ENCODE measurements around the gene MKKS. TPM values are rescaled to one million over a fixed set of nuclear protein-coding genes. Genes with fewer than 3 reads are reported as not detected.
A peak's percentile ranks its signal among the peaks of the same experiment; 100 is the strongest.

Gene MKKS
- total and polyA plus RNA-seq, 2 experiments from 2014 or later = 15.0 to 17.4 TPM

DNA sequence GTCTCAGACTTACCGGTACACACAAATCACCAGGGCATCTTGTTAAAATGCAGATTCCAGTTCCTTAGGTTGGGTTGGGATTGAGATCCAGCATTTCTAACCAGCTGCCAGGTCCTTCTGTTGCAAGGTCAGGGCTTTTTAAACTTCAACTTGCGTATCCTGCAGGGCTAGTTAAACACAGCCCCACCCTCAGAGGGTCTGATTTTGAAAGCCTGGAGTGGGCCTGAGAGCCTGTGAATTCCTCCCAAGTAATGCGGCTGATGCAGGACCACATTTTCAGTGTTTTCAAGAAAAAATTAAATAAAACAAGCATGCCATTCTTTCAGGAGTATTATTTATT lies 65.3 kb downstream of the MKKS start:
- no peaks in the 10 kb centered on the region for H3K27me3 ChIP-seq
- WGBS (ENCODE audit: low lambda C conversion rate, missing lambda C conversion rate) = 79% methylated on average over 3 of the region's 3 CpGs
- H3K79me2 ChIP-seq = no peaks in the 10 kb centered on the region
- H3K27ac ChIP-seq = no peak overlapping the region
- no peak overlapping the region for H2AFZ ChIP-seq
- H4K20me1 ChIP-seq (ENCODE audit: insufficient read depth, poor library complexity, severe bottlenecking) = no peaks in the 10 kb centered on the region
- DNase-seq (ENCODE audit: low spot score) = no peak
- peak overlapping the region; percentile 35 for H3K4me2 ChIP-seq
- TF ChIP-seq, protein P1, sequence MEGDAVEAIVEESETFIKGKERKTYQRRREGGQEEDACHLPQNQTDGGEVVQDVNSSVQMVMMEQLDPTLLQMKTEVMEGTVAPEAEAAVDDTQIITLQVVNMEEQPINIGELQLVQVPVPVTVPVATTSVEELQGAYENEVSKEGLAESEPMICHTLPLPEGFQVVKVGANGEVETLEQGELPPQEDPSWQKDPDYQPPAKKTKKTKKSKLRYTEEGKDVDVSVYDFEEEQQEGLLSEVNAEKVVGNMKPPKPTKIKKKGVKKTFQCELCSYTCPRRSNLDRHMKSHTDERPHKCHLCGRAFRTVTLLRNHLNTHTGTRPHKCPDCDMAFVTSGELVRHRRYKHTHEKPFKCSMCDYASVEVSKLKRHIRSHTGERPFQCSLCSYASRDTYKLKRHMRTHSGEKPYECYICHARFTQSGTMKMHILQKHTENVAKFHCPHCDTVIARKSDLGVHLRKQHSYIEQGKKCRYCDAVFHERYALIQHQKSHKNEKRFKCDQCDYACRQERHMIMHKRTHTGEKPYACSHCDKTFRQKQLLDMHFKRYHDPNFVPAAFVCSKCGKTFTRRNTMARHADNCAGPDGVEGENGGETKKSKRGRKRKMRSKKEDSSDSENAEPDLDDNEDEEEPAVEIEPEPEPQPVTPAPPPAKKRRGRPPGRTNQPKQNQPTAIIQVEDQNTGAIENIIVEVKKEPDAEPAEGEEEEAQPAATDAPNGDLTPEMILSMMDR (IDR thresholded peaks at IDR 0.05; ENCODE audit: poor library complexity) = no peak
- no peak for TF ChIP-seq EZH2 (IDR thresholded peaks at IDR 0.05; ENCODE audit: borderline replicate concordance)
- TF ChIP-seq EZH2phosphoT487 (IDR thresholded peaks at IDR 0.05; ENCODE audit: low read depth, severe bottlenecking, unreplicated experiment) = no peak
- no peak overlapping the region for H3K4me3 ChIP-seq
- H3K4me1 ChIP-seq (ENCODE audit: insufficient read depth) = peaks cover 13% of the 10 kb centered on the region
- H3K36me3 ChIP-seq (replicated peaks; ENCODE audit: insufficient read depth, low read depth) = no peaks in the 10 kb centered on the region
- no peaks in the 10 kb centered on the region for H3K9me2 ChIP-seq (replicated peaks; ENCODE audit: insufficient read depth)
- no peaks in the 10 kb centered on the region for H3K9me3 ChIP-seq (ENCODE audit: low read depth)

DNA sequence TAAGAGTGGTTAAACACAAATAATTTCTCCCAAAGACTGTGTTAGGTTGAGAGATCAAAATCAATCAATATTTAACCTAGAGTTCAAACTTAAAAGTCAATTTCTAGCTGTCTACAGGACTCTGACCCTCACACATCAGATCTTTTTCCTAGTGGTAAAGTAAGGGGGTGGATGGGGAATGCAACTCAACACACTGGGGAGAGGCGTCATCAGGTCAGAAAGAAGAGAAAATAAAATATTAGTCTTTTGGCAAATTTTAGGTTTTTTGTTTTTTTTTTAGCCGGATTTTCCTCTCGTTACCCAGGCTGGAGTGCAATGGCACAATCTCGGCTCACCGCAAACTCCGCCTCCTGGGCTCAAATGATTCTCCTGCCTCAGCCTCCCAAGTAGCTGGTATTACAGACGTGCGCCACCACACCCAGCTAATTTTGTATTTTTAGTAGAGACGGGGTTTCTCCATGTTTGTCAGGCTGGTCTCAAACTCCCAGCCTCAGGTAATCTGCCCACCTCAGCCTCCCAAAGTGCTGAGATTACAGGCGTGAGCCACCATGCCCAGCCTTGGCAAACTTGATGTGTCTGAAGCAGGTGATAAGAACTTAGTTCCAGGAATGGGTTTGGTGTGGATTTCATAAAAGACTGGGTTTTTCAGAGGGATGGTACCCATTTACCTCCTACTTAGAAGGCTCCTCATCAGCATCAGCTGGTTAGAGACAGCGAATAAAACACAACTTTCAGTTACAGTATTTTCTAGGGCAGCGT lies 65.9 kb downstream of the MKKS start:
- Histone ChIP-seq H3K79me2 (no peaks in the 10 kb centered on the region), H3K27ac (no peak overlapping the region), H3K9me3 (ENCODE audit: low read depth) (no peaks in the 10 kb centered on the region), H3K9me2 (replicated peaks; ENCODE audit: insufficient read depth) (no peaks in the 10 kb centered on the region), H3K4me1 (ENCODE audit: insufficient read depth) (peaks cover 13% of the 10 kb centered on the region), H4K20me1 (ENCODE audit: insufficient read depth, poor library complexity, severe bottlenecking) (no peaks in the 10 kb centered on the region), H3K27me3 (no peaks in the 10 kb centered on the region), H3K4me3 (no peak overlapping the region), H3K36me3 (replicated peaks; ENCODE audit: insufficient read depth, low read depth) (no peaks in the 10 kb centered on the region), H3K4me2 (peak overlapping the region; percentile 35), H2AFZ (no peak overlapping the region)
- no peak for DNase-seq (ENCODE audit: low spot score)
- 93% methylated on average over 12 of the region's 12 CpGs for WGBS (ENCODE audit: low lambda C conversion rate, missing lambda C conversion rate)
- TF ChIP-seq EZH2 (IDR thresholded peaks at IDR 0.05; ENCODE audit: borderline replicate concordance) (no peak), EZH2phosphoT487 (IDR thresholded peaks at IDR 0.05; ENCODE audit: low read depth, severe bottlenecking, unreplicated experiment) (no peak)
- TF ChIP-seq, protein P1 (IDR thresholded peaks at IDR 0.05; ENCODE audit: poor library complexity) = no peak

DNA sequence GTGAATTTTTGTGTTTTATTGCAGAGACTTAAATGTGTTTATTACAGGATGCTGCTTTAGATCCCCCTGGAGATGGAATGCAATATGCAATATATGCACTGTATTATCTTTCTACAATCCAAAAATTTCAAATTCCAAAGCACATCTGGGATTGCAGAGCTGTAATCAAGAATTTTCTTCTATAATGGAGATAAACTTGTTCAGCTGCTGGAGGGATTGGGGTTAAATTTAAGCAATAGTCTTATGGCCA lies 66.4 kb downstream of the MKKS start:
- Histone ChIP-seq H3K27ac (peak overlapping the region; percentile 29), H3K9me3 (ENCODE audit: low read depth) (no peaks in the 10 kb centered on the region), H3K4me3 (no peak overlapping the region), H4K20me1 (ENCODE audit: insufficient read depth, poor library complexity, severe bottlenecking) (no peaks in the 10 kb centered on the region), H3K4me1 (ENCODE audit: insufficient read depth) (peaks cover 13% of the 10 kb centered on the region), H3K4me2 (peak overlapping the region; percentile 24), H3K79me2 (no peaks in the 10 kb centered on the region), H3K9me2 (replicated peaks; ENCODE audit: insufficient read depth) (no peaks in the 10 kb centered on the region), H2AFZ (no peak overlapping the region), H3K27me3 (no peaks in the 10 kb centered on the region), H3K36me3 (replicated peaks; ENCODE audit: insufficient read depth, low read depth) (no peaks in the 10 kb centered on the region)
- TF ChIP-seq, protein P1 (IDR thresholded peaks at IDR 0.05; ENCODE audit: poor library complexity) = no peak
- TF ChIP-seq EZH2phosphoT487 (IDR thresholded peaks at IDR 0.05; ENCODE audit: low read depth, severe bottlenecking, unreplicated experiment) (no peak), EZH2 (IDR thresholded peaks at IDR 0.05; ENCODE audit: borderline replicate concordance) (no peak)
- DNase-seq (ENCODE audit: low spot score) = no peak

Data from hepatocyte (in vitro differentiated cells).